GM21360 (cell line): ENCODE data around the gene ARHGAP24.

Experiments used
- ATAC-seq: cut with Tn5 transposase; IDR thresholded peaks from one replicate; pipeline ENCODE4 v1.9.1; 2021; ENCODE audit warnings: mild to moderate bottlenecking, moderate library complexity; ENCODE audit not compliant: unreplicated experiment

Gene ARHGAP24

DNA sequence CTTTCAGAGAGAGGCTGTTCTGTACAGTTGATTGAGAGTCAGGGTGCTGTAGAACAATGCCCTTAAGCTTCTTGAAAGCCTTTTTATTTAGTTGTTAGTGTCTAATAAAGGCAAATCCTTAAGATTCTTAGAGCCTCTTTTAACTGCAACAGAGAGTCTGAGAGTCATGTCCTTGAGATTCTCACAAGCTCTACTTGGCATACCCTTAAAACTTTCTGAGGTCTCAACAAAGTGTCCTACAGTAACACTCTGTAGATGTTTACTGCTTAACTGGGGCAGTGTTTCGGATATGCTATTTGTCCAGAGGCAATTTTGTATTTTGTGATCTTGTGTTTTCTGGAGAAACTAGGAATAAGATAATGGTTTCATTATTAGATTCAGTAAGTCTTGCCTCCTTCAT lies 209.7 kb downstream of the ARHGAP24 start:
- ATAC-seq, result no peak

DNA sequence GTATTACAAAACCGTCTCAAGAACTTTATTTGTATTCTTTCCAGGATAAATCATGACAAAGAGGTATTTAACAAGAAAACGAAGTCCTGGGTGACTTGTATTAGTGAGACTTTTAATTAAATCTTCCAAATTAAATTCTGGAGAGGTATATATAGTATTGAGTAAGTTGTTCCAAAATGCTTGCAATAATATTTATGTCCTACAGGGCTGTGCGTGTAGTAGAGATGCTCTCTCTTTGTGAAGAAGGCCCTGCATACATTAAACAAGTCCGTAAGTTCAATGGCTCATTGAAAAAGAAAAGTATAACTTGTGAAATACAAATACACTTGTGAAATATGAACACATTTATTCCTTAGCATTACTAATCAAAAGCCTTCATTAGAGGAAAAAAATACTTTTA lies 211.4 kb downstream of the ARHGAP24 start:
- no peak for ATAC-seq

DNA sequence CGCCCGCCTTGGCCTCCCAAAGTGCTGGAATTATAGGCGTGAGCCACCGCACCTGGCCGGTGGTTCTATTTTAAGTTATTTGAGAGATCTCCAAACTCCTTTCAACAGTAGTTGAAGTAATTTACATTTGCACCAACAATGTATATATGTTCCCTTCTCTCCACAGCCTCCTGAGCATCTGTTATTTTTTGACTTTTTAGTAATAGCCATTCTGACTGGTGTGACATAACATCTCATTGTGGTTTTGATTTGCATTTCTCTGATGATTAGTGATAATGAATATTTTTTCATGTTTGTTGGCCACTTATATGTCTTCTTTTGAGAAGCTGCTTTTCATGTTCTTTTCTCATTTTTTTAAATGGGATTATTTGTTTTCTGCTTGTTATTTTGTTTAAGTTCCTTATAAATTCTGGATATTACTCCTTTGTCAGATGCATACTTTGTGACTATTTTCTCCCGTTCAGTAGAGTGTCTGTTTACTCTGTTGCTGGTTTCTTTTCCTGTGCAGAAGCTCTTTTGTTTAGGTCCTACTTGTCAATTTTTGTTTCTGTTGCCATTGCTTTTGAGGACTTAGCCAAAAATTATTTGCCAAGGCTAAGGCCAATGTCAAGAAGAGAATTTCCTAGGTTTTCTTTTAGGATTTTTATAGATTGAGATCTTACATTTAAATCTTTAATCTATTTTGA lies 213.2 kb downstream of the ARHGAP24 start:
- no peak for ATAC-seq

DNA sequence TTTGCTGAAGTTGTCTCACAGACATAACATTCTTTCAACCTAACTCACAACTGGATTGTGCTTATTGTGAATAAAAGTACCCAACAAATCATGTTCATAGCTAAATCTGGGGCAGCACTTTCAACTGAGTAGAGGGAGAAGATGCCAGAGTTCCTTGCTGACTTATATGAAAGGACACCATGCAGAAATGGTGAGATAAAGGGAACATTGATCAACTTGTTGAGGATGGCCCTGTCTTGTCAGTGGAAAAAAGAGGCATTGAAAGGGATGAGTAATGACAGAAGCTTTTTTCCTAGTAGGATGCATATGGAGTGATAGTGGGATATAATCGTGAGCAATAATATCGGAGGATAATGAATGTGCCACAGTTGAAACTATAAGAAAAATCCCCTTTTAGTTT lies 221.7 kb downstream of the ARHGAP24 start:
- ATAC-seq, result no peak

DNA sequence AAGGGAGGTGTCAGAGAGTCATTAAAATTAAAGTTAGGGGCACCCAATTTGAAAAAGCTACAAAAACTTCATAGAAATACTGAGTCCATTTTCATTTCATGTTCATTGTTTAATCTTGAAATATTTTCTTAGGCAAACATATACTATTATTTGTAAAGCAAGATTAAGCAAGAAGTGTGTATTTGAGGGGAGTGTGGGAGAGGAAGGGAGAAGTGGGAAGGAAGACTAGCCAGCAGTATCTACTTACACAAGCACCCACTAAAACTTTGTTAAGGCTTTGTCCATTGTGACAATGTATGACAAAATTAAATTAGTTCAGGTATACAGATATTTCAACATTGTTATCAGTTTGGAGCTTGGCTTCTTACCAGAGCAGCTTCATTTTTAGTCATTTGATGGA lies 222.9 kb downstream of the ARHGAP24 start:
- no peak for ATAC-seq

DNA sequence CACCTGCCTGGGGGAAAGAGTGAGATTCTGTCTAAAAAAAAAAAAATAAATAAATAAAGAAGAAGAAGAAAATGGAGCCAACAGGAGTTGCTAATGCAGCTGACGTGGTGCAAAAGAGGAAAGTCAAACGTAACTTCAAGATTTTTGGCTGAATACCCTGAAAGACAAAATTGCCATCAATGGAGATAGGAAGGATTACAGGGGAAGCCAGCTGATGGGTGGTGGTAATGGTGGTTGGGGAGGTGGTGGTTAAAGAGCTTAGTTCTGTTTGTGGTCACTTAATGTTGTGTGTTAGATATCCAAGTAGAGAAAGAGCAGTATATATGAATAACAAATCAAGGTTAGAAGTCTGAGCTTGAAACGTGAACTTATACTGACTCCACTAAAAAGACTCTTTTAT lies 225.4 kb downstream of the ARHGAP24 start:
- no peak for ATAC-seq

DNA sequence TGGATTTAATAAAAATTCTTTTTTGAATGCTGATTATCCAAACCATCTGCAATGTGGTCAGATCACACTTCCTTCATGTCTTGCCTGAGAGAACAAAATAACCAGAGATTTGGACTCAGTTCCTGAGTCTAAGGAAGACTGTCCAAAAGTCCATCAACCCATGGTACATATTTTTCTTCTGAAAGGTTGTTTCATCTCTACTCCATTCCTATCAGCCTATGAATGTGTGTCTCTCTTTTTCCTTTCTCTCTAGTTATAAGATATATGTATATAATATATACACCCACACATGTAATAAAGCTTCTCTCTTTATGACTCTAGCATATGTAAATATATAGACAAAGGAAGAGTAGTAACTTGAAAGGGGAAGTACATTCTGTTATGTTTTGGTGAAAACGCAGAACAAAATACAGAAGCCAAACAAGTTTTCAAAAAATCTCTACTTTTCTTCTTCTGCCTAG lies 226.9 kb downstream of the ARHGAP24 start:
- peak; percentile 100 for ATAC-seq

DNA sequence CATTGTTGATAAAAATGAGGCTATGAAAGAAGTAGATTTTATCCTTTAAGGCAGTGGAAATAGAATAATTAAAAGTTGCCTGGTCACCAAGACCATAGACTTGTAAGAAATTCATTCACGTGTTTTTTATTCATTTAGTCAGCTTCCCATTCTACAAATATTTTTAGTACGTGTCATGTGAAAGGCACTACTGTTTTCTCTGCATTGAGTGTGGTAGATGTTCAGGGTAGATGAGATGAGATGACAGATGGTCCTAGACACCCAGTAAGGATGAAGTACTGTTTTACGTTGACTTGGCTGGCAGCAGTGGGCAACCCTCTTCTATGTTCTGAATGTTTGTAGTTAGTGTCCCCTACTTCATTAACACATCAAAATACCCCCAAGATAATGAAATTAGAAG lies 228.1 kb downstream of the ARHGAP24 start:
- no peak for ATAC-seq

DNA sequence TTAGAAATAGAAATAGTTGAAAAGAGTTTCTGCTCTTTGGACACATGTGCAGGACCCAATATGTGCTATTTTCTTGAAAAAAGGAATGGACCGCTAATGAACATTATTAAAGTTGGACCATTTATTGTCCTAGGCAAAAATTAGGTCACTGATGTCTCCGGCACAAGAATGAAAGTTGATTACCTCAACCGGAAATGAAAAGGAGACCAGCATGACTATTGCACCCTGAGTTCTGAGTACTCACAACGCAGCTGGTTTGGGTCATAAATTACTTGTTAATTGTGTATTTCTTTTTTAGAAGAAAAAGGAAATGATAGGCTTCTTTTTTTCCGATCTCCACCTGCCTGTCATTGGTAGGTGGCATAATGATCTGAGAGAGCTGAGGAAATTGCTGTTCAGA lies 232.7 kb downstream of the ARHGAP24 start:
- peak; percentile 73 for ATAC-seq

DNA sequence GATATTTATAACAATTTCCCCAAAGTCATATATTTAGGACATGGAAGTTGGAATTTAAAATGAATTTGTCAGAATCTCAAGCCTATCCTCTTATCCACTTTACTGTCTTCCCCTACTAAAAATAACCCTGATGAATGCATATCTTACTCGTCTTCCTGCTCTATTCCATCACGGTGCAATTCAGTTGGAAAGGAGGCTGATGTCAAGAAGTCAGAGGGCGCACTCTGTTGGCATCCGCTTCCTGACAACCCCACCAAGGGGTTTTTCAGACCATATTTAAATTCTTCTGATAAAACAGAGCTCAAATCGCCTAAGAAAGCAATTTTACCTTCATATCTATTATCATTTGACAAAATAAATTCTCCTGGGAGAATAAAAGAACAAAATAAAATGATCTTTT lies 233.5 kb downstream of the ARHGAP24 start:
- ATAC-seq, result no peak

DNA sequence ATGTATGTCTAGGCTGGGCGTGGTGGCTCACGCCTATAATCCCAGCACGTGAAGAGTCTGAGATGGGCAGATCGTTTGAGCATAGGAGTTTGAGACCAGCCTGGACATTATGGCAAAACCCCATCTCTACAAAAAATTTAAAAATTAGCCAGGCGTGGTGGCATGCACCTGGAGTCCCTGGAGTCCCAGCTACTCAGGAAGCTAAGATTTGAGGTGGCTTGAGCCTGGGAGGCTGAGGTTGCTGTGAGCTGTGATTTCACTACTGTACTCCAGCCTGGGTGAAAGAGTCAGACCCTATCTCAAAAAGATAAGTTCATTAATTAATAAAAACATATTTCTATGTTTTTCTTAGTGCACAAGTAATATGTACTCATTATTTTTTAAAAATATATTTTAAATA lies 238.1 kb downstream of the ARHGAP24 start:
- ATAC-seq, result no peak

DNA sequence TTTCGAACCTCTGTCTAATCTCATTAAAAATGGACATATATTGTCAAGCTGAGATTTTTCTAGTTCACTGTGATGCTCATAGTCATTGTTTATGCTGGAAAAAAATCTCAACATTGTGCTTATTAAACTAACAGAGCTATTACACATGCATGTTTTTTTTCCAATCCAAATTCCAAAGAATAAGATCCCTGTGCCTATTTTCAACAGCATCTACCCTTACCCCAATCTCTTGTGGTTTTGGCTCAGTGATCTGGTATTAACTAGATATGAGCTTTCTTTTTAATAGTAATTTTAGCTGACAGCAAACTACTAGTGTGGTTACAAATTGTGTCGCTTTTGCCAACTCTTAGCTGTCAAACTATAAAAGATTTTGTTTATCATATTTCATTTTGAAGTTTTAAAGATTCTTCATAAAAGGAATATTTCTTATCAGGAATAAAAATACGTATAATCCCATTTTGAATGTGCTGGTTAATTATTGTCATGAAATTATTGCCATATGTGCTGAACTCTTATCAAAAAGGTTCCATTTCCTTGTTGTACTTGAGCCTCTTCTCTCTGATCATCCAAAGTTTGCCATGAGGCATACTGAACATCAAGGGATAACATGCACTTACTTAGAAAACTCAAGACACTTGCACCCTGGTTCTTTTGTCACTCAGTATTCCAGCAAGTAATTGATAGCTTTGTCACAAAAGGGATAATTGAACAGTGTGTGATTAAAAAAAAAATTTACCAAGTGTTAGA lies 241.2 kb downstream of the ARHGAP24 start:
- ATAC-seq, result no peak

DNA sequence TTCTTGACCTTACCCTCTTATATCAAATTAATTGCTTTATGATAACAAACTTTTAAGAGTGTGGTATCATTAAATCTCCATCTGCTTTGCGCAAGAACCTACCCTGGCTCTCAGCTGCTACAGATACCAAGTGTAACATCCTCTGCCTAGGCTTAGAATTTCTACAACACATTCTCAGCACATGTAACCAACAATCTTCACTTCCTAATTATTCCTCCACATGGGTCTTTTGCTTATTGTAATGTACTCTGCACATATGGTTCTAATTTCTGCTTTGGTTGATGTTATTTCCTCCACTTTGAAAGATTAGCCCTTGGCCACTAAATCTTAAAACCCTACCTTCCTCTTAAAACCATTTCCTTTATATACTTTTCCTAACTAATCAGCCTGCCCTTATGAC lies 242.4 kb downstream of the ARHGAP24 start:
- ATAC-seq, result no peak

DNA sequence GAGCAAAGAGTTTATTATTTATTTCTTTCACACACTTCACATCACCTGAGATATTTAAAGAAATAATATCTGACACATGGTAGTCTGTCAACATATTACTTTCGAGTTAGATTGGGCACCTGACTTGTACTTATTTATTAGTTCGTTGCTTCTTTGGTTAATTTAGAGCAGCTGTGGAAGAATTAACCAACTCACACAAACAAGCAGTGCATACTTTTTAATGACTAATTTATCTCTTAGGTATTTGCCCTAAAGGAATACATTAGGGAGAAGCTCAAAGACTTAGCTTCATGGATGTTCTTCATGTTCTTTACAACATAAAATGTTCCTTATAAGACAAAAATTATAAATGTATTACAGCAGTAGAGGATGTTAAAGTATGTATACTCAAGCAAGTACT lies 242.9 kb downstream of the ARHGAP24 start:
- ATAC-seq, result no peak

DNA sequence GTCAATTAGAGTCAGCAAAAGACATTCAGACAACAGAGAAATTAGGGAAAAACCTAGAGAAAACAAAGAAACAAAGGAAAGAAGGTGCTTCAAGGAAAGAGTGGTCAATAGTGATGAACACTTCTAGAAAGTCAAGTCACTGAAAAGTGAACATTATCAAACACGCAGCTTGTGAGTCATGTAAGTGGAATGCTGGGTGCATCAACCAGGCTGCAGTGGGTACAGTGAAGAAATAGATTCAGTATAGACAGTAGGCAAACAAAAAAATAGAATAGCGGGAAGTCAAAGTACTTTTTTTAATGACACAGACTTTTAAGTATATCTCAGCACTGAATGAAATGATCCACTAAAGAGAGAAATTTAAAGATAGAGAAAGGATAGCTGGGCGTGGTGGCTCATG lies 245.8 kb downstream of the ARHGAP24 start:
- no peak for ATAC-seq

DNA sequence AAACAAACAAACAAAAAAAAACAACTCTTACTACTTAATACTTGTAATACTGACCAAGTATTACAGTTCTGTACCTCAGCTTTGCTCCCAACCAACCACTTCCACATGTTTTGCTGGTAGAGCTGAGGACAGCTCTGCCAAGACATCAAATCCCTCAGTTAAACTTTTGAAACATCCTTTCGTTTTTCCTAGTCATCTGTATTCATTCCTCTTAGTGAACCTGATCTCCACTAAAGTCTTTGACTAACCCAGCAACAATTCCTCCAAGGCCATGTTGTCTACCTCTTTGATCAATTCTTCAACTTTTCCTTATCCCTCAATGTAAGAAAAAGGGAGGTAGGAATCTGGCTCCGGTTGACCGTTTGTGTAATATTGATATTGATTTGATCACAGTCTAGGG lies 247.5 kb downstream of the ARHGAP24 start:
- ATAC-seq, result no peak

DNA sequence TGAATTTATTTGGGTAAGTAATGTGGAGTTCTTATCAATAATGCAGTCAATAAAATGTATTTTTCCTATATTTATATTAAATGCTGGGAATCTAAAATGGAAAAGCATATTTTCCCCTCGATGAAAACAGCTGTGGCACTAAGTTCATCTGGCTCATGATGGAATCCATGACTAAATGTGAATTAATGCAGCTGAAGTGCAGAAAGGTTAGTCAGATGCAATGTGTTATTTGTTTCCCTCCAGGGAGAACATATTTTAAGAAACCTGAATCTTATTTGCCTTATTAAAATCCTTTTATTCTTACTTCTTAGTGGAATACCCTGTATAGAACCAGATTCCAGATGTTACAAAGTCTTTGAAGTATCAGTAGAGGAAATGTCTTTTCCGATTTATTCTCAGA lies 247.9 kb downstream of the ARHGAP24 start:
- no peak for ATAC-seq

DNA sequence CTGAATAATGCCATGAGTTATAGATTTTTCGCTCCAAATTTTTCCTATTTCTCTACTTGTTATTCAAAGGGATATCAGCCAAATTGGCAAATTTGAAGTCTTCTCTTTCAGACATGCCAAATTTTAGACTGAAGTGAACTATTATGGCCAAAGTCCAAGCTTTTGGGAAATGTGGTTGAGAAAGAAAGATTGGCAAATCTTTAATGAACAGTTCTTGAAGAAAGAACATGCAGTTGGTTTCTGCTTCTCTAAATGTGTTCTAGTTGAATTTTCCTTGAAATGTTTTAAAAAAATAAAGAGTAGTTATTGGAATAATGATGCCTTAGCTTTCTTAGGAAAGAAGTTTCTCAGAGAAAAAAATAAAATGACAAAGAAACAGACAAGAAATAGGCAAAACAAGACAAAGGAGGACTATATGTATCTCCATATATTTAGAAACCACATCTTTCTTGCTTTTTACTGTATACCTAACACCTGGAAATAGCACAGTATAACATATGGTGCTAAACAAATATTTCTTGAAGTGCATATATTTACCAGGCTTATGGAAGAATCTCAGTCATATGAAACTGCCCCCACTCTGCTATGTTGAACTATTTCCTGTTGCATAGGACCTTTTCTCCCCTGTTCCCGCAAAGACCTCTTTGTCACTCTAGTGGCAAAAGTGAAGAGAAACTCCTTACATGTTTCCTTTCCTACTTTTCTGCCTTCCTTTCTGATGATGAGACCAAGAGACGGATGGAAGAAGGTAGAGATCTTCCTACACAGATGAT lies 250.0 kb downstream of the ARHGAP24 start:
- ATAC-seq, result peak; percentile 59

DNA sequence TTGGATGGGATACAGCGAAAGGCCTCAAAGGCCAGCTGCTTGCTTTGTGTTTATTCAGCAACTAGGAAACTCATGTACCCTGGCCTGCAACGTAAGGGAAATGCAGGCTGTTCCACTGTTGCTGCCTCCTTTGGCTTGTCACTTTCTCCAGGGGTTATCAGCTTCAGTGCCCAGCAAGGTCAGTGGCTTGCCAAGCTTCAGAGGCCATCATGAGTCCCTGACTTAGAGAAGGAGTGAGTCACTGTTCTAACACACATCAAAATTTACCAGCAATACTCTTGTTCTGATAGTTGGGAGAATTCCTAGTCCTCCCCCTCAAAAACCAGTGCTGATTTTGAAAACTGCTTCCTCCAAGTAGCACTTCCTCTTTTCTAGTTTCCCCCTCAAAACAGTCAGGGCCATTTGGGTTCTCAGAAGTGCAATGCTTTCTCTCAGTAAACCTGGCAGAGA lies 250.8 kb downstream of the ARHGAP24 start:
- peak; percentile 81 for ATAC-seq

DNA sequence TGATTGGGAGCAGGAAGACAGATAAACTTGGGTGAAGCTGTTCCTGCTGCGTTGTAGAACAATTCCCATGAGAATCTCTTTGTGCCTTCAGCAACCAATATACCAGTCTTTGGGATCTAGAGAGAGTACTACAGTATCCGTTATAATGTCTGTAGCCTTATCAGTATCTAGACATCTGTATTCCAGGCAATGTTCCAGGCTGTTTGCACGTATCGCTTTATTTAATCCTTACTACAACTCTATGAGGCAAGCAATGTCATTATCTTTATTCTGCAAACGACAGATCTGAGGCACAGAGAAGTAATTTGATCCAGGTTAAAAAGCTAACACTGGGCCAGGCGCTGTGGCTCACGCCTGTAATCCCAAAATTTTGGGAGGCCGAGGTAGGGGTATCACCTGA lies 251.6 kb downstream of the ARHGAP24 start:
- ATAC-seq, result no peak

DNA sequence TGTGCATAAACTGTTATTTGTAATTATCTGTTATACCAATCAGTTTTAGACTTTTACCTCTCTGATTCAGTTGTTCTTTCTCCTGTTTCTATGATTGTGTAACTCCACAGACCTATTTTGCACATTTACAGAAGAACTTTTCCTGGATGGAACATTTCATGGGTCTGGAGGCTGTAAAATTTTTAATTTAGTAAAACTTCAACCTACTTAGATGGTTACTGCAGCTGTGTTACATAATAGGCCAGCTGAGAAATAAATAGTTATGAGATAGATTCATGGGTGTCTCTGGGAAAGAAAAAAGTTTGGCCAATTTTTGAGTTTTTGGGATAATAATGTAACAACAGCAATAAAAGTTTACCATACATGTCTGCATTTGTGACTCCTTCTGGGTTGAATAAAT lies 253.5 kb downstream of the ARHGAP24 start:
- no peak for ATAC-seq

DNA sequence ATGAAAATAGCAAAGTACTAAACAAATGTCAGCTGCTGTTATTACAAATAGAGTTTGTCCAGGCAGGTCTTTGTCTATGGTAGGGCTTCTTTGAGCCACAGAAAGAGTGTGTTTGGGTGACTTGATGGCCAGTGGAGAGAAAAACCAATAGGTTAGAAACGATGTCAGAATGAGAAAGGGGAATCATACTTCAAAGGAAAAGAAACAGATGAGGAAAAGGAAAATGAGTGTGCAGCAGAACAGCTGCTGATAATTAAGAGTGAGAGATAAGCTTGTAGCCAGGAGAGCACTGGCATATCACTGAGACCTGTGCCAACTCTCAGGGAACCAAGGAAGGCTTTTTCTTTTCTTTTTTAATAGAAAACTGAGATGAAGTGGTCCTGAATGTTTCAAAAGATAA lies 257.2 kb downstream of the ARHGAP24 start:
- ATAC-seq, result peak; percentile 78
